HG03039 (cell line): ENCODE measurements around the gene GIT2.
"Not testable (repeated sequence)": the region's sequence is repeated elsewhere in the genome, so short reads cannot be mapped to it uniquely, and the experiment has no call there.

ENCODE experiments used
- ATAC-seq: cut with Tn5 transposase; IDR thresholded peaks from one replicate; pipeline ENCODE4 v1.9.1; 2021; ENCODE audit warnings: mild to moderate bottlenecking, moderate library complexity; ENCODE audit not compliant: unreplicated experiment

The GIT2 gene

DNA sequence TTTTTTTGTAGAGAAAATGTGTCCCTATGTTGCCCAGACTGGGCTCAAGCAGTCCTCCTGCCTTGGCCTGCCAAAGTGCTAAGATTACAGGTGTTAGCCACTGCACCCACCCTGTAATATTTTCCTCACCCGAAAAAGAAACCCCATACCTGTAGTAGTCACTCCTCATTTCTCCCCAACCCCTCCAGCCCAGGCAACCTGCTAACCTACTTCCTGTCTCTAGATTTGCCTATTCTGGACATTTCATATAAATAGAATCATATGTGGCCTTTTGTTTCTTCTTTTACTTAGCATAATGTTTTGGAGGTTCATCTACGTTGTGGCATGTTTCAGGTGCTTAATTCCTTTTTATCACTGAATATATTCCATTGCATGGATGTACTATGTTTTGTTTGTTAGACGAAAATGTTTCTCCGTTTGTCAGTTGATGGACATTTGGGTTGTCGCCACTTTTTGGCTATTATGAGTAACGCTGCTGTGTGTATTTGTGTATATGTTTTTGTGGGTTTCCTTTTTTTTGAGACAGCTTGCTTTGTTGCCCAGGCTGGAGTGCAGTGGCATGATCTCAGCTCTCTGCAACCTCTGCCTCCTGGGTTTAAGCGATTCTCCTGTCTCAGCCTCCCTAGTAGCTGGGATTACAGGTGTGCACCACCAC, 9.3 kb upstream of the GIT2 start:
- ATAC-seq: no peak

DNA sequence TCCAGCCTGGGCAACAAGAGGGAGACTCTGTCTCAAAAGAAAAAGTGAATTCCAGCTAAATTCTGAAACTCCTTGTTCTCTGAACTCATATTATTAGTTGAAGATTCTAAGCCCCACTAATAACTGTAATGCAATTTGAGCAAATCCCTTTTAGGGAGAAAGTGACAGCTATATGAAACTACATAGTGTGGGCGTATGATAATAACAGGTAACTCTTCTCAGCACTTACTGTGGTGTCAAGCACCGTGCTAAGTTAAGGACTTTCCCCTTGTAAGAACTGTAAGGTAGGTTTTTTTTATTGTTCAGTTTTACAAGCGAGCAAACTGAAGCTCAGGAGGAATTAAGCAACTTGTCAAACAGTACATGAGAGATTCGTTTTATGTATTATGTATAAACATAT, 8.4 kb upstream of the GIT2 start:
- peak; percentile 46 for ATAC-seq

DNA sequence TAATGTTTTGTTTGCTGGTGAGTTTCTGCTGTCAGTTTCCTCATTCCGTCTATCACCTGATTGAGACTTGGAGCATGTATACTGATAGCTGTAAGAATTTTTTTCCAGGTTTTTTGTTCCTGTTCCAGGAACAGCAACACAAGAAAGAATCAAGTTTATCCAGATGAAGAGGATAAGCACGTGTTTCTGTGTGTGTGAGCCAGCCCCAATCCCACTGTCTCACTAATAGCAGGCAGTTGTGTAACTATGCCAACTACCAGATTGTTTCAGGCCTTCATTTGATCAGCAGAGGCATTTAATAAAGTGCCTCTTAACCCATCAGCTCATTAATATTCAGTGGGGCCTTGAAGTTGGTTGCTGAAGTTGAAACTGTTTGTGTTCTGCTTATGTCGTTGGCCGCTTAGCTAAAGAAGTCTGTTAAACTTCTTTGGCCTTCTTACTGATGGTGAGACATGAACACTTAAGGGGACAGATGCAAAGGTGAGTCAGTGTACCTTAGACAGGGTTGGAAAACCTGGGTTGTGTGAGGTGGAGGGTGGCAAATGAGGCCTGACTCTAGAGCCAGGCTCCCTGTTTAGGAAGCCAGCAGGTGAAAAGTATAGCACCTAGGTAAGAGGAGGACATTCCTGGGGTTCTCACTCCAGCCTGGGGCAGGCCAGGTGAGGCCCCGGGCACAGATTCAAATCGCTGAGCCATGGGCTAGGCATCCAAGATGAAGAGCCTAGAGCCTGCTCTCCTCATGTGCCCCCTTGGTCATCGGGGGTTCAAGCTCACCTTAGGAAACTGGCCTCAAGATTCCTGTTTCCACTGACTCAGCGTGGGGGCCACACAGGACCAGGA, 6.7 kb upstream of the GIT2 start:
- ATAC-seq: no peak

DNA sequence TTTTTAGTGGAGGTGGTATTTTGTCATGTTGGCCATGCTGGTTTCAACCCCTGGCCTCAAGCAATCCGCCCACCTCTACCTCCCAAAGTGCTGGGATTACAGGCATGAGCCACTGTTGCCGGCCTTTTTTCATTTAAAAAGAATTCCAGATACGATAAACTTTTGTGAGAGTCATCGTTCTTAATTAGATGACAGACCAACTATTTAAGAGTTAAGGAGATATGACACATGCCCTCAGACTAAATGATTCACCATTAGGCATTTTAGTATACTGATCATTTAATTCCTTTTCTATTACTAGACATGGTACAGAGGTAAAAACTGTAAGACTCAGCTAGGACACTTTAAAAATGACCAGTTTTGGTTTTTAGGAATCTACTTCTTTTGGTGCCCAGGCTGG, 5.4 kb upstream of the GIT2 start:
- no peak for ATAC-seq

DNA sequence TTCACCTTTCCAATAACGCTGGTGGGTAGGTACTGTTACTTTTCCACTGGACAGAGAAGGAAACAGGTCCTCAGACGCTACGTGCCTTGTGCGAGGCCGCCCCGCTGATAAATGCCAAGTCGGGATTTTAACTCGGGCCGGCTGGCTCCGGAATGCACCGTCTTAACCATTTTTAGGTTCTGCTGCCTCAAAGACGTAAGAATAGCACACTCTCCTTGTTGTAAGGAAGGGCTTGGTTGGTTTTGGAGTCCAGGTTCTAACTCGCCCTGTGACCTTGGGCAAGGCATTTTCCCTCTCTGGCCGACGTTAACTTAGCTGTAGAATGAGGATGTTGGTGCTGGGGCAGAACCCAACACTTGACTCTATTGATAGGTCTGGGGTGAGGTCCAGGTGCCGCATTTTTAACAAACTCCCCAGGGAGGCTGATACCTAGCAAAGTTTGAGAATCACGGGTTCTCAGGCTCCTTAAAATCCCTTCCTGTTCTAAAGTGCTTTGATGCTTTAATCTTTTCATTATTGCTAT, 3.9 kb upstream of the GIT2 start:
- ATAC-seq: no peak

DNA sequence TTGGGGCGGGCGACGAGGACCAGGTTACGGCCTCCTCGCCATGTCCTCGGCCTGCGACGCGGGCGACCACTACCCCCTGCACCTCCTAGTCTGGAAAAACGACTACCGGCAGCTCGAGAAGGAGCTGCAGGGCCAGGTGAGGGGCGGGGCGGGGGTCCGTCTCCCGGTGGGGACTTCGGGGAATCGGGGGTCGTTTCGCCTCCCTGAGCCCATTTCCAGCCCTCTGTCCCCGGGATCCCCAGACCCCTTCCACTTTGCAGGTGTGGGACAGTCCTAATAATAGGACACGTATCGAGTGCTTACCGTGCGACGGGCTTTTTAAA, 3.4 kb upstream of the GIT2 start:
- ATAC-seq: no peak

DNA sequence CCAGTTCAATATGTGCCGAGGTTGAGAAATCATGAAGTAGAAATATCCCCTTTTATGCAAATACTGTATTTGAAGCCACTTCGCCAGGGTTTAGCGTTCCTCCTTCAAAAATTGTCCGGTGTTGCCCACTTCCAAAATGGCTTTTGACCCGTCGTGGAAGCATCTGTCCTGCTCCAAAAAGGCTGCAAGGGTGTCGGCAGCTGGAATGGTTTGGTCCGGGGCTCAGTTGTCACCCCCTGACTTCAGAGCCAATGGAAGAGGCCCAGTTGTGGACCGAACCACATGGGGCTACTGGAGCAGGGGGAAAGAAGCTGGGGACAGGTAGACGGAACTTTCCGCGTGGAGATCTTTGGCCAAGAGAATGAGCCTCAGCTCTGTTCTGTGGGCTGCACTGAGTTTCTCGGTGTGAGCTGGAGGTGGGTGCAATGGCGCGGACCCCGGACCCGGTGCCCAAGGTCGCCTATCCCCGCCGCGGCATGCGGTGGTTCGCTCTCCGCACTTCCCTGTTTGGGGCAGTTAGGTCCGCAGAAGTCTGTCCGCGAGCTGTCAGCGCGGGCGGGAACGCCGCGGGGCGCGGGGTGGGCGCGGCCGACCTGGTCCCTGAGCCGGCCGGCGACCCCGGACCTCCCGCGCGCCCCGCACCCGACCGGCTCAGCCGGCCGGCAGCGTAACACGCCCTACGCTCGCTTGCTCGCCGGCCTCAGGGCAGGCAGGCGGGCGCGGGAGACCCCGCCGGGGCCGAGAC, 2.9 kb upstream of the GIT2 start, which contains the start of gene ANKRD13A:
Gene ANKRD13A (plus strand): TSS at position 527 of the 745 bp plus-strand sequence. CDS start 259 bp downstream, outside the sequence.
- peak; percentile 33 for ATAC-seq

DNA sequence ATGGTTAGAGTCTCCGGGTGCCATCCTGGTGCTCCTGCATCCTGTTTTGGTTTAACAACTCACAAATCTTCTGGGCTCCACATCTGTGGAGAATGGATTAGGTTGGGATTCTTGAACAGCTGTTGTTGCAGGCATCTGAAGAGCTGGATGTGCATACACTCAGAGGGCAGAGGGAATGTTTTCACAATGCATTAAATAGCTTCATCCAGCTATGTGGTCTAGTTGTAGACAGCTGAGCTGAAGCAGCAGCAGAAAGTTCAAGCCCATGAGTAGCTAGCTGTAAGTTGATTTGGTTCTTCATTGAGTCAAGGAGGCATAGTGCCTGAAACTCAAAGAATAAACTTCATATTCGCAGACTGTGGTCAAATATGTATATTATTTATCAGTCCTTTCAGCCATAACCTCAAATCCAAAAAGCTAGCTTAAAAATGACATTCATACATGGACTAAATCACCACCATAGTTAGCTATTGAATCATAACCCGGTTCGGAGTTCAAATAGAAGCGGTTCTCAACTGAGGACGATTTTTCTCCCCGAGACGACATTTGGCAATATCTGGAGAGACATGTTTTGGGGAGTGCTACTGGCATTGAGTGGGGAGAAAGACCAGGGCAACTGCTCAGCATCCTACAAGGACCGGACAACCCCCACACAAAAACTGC, 2.2 kb upstream of the GIT2 start:
- ATAC-seq: no peak

DNA sequence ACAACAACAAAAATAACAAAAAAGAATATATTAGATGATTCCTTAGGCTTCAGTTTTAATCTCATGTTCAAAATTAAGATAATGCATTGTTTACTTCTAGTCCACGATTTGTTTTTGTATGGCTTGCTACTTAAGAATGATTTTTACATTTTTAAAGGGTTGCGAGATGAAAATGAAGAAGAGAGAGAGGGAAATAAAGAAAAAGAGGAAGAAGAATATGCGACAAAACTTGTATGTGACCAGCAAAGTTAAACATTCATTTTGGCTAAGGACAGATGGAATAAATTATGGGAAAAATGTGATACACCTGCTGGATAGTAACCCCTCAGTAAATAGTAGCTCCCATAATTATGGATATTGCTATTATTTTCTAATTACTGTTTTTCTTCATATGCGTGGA, 1.2 kb upstream of the GIT2 start:
- ATAC-seq: no peak

DNA sequence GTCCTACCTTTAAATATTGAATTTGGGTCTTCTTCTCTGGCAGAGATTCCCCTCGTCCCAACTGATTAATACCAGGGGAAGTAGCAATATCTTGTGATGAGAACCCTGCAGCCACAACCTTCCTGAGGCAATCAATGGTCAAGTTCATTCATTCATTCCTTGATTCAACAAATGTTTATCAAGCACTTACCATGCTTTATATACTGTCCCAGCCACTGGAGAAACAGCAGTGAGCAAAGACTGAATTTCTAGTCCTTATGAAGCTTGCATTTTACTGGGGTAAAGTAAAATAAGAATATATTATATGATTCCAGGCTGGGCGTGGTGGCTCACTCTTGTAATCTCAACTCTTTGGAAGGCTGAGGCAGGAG, 300 bp upstream of the GIT2 start:
- no peak for ATAC-seq

DNA sequence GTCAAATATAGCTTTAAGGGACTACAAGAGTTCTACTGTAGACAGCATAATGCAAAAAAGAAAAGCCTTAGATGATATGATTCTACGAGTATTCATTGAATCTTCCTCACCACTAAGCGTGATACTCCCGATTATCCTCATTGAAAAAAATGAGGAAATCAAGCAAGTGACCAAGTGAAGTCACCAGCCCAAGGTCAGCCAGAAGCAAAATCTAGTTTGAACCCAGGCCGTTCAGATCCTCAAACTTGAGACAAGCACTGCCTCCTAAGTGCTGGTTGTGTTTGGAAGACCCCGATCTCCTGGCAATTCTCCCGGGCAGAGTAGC, 845 bp downstream of the GIT2 start:
- no peak for ATAC-seq

DNA sequence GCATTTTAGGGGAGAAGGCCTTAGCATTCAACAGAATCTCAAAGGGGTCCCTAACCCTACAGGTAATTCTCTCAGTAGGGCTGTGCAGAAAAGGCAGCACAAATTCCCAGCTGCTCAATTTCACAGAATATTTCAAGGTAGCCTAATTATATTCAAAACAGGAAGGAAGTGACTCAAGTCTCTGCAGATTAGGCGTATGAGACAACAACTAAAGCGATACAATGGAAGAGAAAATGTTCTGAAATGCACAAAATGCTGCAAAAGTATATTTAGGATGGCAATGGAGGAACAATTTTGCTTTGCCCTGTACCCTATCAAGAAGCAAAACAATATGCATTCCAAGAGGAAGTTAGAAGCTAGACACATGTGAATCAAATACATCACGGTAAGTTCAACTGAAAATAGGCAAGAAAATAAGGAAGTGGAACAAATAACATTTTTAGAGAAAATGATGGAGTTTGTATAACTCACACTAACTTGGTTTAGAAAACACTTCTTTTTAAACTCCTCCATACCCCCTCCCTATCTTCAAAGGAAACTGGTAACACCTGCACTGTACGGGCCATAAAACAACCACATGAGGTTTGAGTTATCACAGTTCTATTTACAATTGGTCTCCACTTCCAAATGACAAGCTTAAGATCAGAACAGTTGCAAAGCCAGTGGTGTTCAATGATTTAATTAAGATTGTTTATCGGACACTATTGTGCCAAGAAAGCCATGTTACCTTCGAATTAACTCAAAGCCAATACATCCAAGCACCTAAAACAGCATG, 1.6 kb downstream of the GIT2 start:
- no peak for ATAC-seq

DNA sequence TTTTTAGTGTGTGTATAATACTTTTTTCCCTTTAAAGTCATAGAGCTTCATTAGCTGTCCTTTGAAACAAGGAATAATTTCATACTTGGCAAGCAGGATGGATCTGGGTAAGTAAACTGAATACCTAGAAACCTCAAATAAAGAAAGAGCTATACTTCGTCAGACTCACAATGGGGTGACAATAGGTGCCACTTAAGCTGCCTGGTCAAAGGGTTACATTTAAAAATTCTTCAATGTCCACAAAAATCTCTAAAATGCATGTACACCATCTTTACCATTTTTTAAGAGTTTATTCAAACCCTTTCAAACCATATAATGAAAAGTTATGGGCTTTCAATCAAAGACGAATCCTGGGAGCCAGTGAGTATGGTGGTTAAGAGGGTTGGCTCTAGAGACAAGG, 3.1 kb downstream of the GIT2 start:
- ATAC-seq: no peak

DNA sequence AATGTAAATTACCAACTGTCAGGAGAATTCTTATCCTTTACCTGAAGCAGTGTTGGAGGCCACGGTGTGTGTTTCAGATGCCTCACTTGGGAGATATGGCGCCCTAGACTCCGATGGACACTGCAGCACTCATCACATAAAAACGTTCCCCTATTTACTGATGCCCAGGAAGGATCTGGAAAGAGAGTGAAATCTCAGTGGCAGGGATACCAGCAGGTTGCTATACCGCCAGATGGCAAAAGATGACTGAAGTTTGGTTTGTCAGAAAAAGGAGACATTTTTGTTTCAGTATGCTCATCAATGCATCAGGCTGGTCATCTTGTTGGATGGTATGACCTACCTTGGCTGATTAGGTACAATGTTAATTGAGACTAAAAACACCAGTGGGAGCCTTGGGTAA, 4.6 kb downstream of the GIT2 start:
- no peak for ATAC-seq

DNA sequence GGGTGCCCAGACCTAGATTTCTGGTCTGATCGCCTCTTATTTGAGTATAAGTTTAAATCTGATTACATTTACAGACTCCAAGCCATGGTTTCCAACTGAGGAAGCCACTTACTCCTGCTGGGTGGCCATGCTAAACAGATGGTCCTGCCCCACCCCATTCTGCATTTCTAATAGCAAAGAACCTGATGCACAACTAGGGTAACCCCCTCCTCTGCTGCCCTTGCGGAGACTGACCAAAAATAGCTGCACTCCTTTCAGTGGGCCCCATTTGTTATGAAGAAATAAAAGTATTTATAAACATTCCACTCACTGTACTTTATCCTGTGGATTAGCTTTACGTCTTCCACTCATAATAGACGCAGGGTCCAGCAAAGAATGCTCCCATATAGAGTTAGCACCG, 6.8 kb downstream of the GIT2 start:
- no peak for ATAC-seq

DNA sequence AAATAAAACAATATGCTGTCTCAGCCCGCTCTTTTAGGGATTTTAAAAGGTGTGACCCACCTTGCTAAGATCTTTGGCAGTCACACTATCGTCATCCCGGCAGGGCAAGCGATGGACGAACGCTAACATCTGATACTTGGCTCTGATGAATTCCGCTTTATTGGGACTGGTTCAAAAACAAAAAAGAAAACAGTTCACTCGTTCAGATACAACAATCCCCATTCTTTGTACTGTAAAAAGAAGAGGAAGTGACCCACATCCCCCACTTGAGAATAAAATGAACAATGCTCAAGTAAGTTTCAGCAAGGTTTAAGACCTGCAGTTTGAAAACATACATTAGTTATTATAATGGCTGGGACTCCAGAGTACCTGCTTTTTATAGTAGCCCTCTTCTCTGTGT, 7.3 kb downstream of the GIT2 start:
- no peak for ATAC-seq

DNA sequence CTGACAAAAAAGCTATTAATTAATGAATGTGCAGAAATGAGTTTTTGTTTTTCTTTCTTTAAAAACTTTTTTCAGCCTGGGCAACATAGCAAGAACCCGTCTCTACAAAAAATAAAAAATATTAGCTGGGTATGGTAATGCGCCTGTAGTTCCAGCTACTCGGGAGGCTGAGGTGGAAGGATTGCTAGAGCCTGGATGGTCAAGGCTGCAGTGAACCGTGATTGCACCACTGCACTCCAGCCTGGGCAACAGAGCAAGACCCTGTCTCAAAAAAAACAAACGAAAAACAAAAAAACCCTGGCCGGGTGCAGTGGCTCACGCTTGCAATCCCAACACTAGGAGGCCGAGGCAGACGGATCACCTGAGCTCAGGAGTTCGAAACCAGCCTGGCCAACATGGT, 7.9 kb downstream of the GIT2 start:
- ATAC-seq: no peak

DNA sequence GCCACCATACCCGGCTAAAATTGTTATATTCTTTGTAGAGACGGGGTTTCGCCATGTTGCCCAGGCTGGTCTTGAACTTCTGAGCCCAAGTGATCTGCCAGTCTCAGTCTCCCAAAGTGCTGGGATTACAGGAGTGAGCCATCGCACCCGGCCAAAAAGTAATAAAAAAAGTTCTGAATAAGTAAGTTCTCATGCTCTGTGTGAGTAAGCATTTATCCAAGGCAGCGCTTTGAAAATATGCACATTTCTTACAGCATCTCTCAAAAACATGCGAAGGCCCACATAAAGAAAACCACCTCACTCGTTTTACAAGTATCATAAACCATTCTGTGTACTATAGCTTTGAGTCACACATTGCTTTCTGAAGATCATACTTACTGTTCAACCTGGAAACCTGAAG, 8.6 kb downstream of the GIT2 start:
- no peak for ATAC-seq

DNA sequence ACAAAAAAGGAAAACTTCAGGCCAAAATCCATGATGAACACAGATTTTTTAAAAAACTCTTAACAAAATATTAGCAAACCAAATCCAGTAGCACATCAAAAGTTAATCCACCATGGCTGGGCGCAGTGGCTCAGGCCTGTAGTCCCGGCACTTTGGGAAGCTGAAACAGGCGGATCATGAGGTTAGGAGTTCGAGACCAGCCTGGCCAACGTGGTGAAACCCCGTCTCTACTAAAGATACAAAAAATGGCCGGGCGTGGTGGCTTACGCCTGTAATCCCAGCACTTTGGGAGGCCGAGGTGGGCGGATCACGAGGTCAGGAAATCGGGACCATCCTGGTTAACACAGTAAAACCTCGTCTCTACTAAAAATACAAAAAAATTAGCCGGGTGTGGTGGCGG, 9.9 kb downstream of the GIT2 start:
- ATAC-seq: not testable (repeated sequence)

DNA sequence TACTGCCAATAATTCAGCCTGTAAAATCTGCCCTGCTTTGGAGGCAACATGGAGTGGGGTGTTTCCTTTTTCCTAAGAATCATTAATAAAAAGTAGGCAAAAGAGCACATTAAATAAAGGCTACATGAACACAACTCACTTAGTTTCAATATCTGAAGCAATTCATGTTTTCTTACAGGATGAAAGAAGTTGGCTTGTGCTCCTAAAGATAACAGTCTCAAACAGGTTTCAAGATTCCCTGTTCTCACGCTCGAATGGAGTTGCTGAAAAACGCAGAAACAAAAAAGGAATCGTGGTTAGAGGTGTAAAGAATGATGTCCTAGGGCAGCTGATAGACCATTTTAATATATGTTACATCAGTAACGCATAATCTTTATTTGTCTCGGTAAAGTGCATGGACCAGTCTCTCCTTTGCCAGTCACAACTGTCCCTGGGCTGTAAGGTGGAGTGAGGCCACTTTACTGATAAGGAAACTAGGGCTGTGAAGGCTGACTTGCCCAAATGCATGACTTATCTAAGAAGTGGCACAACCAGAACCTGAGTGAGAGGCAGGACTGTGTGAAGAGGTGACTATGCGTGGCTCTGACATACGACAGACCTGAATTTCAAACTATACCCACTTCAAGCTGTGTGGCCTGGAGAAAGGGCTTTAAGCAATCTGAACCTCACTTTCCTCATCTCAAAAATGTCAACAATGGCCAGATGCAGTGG, 12.6 kb downstream of the GIT2 start:
- ATAC-seq: no peak
